Gastrocnemius medialis (tissue), 4 donors: Measurements from ENCODE around the gene ANGPTL7. TPM values are rescaled to one million over a fixed set of nuclear protein-coding genes. Genes with fewer than 3 reads are reported as not detected.

Experiments used
- ATAC-seq, 2 donors: fragments of 150-250 bp; one replicate each; pipeline ENCODE4 v1.9.1; 2016
- DNase-seq, 2 donors: peaks; one replicate each; pipeline ENCODE4 v3.0.0-alpha.2; 2019
- H3K27ac ChIP-seq, 4 donors: fragments of 200-600 bp; sonication (generic); 1 replicate in 1 of 4; 2 replicates in 3 of 4; pipeline ENCODE4 v1.5.1; 2016 to 2018; ENCODE audit warnings: mild to moderate bottlenecking in 2 of 4, moderate library complexity in 1 of 4
- H3K27me3 ChIP-seq, 3 donors: fragments of 200-600 bp; sonication (generic) in 2 of 3; 1 replicate in 1 of 3; 2 replicates in 2 of 3; pipeline versions ENCODE4 v1.5.1 to v1.6.0; 2016 to 2019; ENCODE audit warnings: mild to moderate bottlenecking in 1 of 3, moderate library complexity in 1 of 3
- H3K36me3 ChIP-seq, 2 donors: fragments of 200-600 bp; sonication (generic) in 1 of 2; one replicate each; pipeline ENCODE4 v1.5.1; 2017 to 2018
- H3K4me1 ChIP-seq, 2 donors: fragments of 200-600 bp; sonication (generic) in 1 of 2; one replicate each; pipeline ENCODE4 v1.5.1; 2016 to 2017; ENCODE audit warnings: mild to moderate bottlenecking in 2 of 2
- H3K4me3 ChIP-seq, 4 donors: fragments of 200-600 bp; sonication (generic) in 3 of 4; 1 replicate in 1 of 4; 2 replicates in 3 of 4; pipeline ENCODE4 v1.5.1; 2016 to 2019; ENCODE audit warnings: mild to moderate bottlenecking in 2 of 4
- H3K9me3 ChIP-seq, 3 donors: fragments of 200-600 bp; sonication (generic) in 2 of 3; 1 replicate in 1 of 3; 2 replicates in 2 of 3; pipeline ENCODE4 v1.5.1; 2016 to 2019
- CTCF ChIP-seq, 5 experiments: fragments of 450-650 bp in 3 of 5; fragments of 200-600 bp in 2 of 5; sonication (generic) in 2 of 5; IDR thresholded peaks in 4 of 5; conservative IDR thresholded peaks in 1 of 5; 1 replicate in 4 of 5; 2 replicates in 1 of 5; pipeline ENCODE4 v1.5.1; 2016 to 2019; ENCODE audit warnings: antibody characterized with exemption in 5 of 5, mild to moderate bottlenecking in 3 of 5, moderate library complexity in 3 of 5
- POLR2A ChIP-seq, 2 donors: fragments of 450-650 bp; IDR thresholded peaks; one replicate each; pipeline ENCODE4 v1.6.1; 2017; ENCODE audit warnings: antibody characterized with exemption in 2 of 2, mild to moderate bottlenecking in 2 of 2, moderate library complexity in 2 of 2
- in situ Hi-C, 4 donors: fragments of 200-750 bp; cut with MboI; loops; one replicate each; pipeline versions ENCODE4 v1.15.0 to v1.8.0; 2017; ENCODE audit warnings: low sequenced_read_pairs in 4 of 4
- intact Hi-C: fragments of 100-400 bp; cut with DNase I; formaldehyde crosslinking; loops from one replicate; pipeline ENCODE4 v1.15.1; 2023; ENCODE audit warnings: low total_unique reads
- total RNA-seq, 4 donors: library from RNA; depleted of rRNA; stranded (reverse); fragments of >200 nt; gene quantifications; one replicate each; pipeline versions ENCODE4 v1.1.0 to v1.2.3, GENCODE V29; 2016

Gene ANGPTL7
- total RNA-seq, 4 donors from 2014 or later = 0.56 to 30.7 (median 3.3) TPM

GRCh38 chr1:11188381-11188780 is 774 bp upstream of the ANGPTL7 start:
- Histone ChIP-seq H3K4me3 (no peak overlapping the region), H3K27me3 (no peaks in the 10 kb centered on the region), H3K27ac (no peak overlapping the region), H3K9me3 (no peaks in the 10 kb centered on the region), H3K36me3 (peaks cover 0 to 13% of the 10 kb centered on the region in 2 donors), H3K4me1 (peaks cover 8 to 15% of the 10 kb centered on the region in 2 donors)
- intact Hi-C loops (no loop called here), in situ Hi-C loops (no loop called here)
- DNase-seq (no peak), ATAC-seq (peak; percentile 74 to 81)
- no peak for TF ChIP-seq CTCF (IDR thresholded peaks at IDR 0.05 in 4 of 5, conservative IDR thresholded peaks at IDR 0.05 in 1 of 5)
- TF ChIP-seq POLR2A (IDR thresholded peaks at IDR 0.05) = no peak

- Histone ChIP-seq H3K4me1 (peaks cover 0 to 6% of the 10 kb centered on the region in 2 donors), H3K9me3 (no peaks in the 10 kb centered on the region), H3K4me3 (no peak overlapping the region), H3K27me3 (no peaks in the 10 kb centered on the region), H3K27ac (no peak overlapping the region), H3K36me3 (peaks cover 0 to 60% of the 10 kb centered on the region in 2 donors)
- ATAC-seq (no peak), DNase-seq (no peak)
- intact Hi-C loops = no loop called here
- TF ChIP-seq POLR2A (IDR thresholded peaks at IDR 0.05) = no peak
- no peak for TF ChIP-seq CTCF (IDR thresholded peaks at IDR 0.05 in 4 of 5, conservative IDR thresholded peaks at IDR 0.05 in 1 of 5)
- in situ Hi-C loops = no loop called here
Observed at GRCh38 chr1:11193376-11193775, 4.2 kb downstream of the ANGPTL7 start.

- no peak for DNase-seq
- in situ Hi-C loops = no loop called here
Observed at GRCh38 chr1:11194407-11195176, 5.4 kb downstream of the ANGPTL7 start.

GRCh38 chr1:11196945-11197344 is 7.8 kb downstream of the ANGPTL7 start:
- TF ChIP-seq POLR2A (IDR thresholded peaks at IDR 0.05) (no peak), CTCF (IDR thresholded peaks at IDR 0.05 in 4 of 5, conservative IDR thresholded peaks at IDR 0.05 in 1 of 5) (no peak)
- Histone ChIP-seq H3K27ac (no peak overlapping the region), H3K36me3 (peaks cover 0 to 84% of the 10 kb centered on the region in 2 donors), H3K9me3 (no peaks in the 10 kb centered on the region), H3K4me1 (no peaks in the 10 kb centered on the region), H3K4me3 (no peak overlapping the region), H3K27me3 (no peaks in the 10 kb centered on the region)
- DNase-seq (no peak), ATAC-seq (no peak)
- in situ Hi-C loops = no loop called here
- intact Hi-C loops = no loop called here

More at GRCh38 chr1:11194407-11195176, 5.4 kb downstream of the ANGPTL7 start:
- ATAC-seq = no peak
- Histone ChIP-seq H3K9me3 (no peaks in the 10 kb centered on the region), H3K27ac (no peak overlapping the region), H3K36me3 (peaks cover 0 to 72% of the 10 kb centered on the region in 2 donors), H3K4me3 (no peak overlapping the region), H3K27me3 (no peaks in the 10 kb centered on the region), H3K4me1 (no peaks in the 10 kb centered on the region)
- intact Hi-C loops = no loop called here
- TF ChIP-seq CTCF (IDR thresholded peaks at IDR 0.05 in 4 of 5, conservative IDR thresholded peaks at IDR 0.05 in 1 of 5) (no peak), POLR2A (IDR thresholded peaks at IDR 0.05) (no peak)
